ENCODE data around the gene KIF19.

- TF ChIP-seq CTCF (IDR thresholded peaks at IDR 0.05) (no peak), EZH2 (IDR thresholded peaks at IDR 0.05; ENCODE audit: borderline replicate concordance, insufficient read depth, low read depth, low read length, poor library complexity, severe bottlenecking) (no peak)
Observed at GRCh38 chr17:74276541-74277009, 49.5 kb upstream of the KIF19 start.

All from B cell (primary cell).